Measurements from ENCODE around the gene CATSPERB. TPM values are rescaled to one million over a fixed set of nuclear protein-coding genes. Genes with fewer than 3 reads are reported as not detected.
"Not testable (repeated sequence)": the region's sequence is repeated elsewhere in the genome, so short reads cannot be mapped to it uniquely, and the experiment has no call there.

The CATSPERB gene
- total and polyA plus RNA-seq, 9 of the 15 experiments (the other 6 are each of a cell fraction or from before 2014, with no cell fraction given): 0.05 to 1.4 (median 0.89) TPM

- FAIRE-seq: no peak
- H3K4me1 ChIP-seq (replicated peaks in 1 of 2; ENCODE audit: control insufficient read depth in 2 of 2, insufficient read depth in 2 of 2, low read length in 2 of 2): no peaks in the 10 kb centered on the region; a peak in 1 of 5 replicates
- no peak overlapping the region for H3K4me2 ChIP-seq (ENCODE audit: insufficient read depth, low read length)
- H2AFZ ChIP-seq (ENCODE audit: low read depth, low read length): peak overlapping the region; percentile 72
- no peak for ATAC-seq
- H3K36me3 ChIP-seq (ENCODE audit: control insufficient read depth, insufficient read depth, low read length): no peaks in the 10 kb centered on the region
- no peak overlapping the region for H3K4me3 ChIP-seq
- no peaks in the 10 kb centered on the region for H3K9me1 ChIP-seq (ENCODE audit: control insufficient read depth, insufficient read depth, low read length)
- H3K79me2 ChIP-seq (ENCODE audit: control insufficient read depth, insufficient read depth, low read length): no peaks in the 10 kb centered on the region
- intact Hi-C loops (cut with micrococcal nuclease) (no loop called here), in situ Hi-C loops (cut with MboI) (no loop called here)
- 14% methylated on average over 2 of the region's 3 CpGs for WGBS (ENCODE audit: insufficient coverage, low coverage, missing lambda C conversion rate)
- POLR2A ChIA-PET: interaction anchor here (0.6 to 1.5 kb wide), 2 partner anchors 9 to 106 kb away, joined by 3 read pairs; no protein-coding TSS in a partner anchor
- CTCF ChIA-PET (ENCODE audit: low intra/inter-chr PET ratio): no interaction called here
- BruUV-seq (replicated peaks): no TSS peak
- H3K27me3 ChIP-seq (ENCODE audit: control insufficient read depth in 2 of 2, insufficient read depth in 2 of 2, low read length in 2 of 2): no peaks in the 10 kb centered on the region; a peak in 1 of 5 replicates
- no peaks in the 10 kb centered on the region for H3K9me3 ChIP-seq (replicated peaks; ENCODE audit: control insufficient read depth, insufficient read depth, low read depth, low read length)
- no peak for TF ChIP-seq TAF7 (tag; IDR thresholded peaks at IDR 0.05)
- no peak for TF ChIP-seq SIRT6 (IDR thresholded peaks at IDR 0.05; ENCODE audit: low read depth, low read length)
- no peak overlapping the region for H3K27ac ChIP-seq (ENCODE audit: extremely low read depth, low read depth, low read length)
- no peaks in the 10 kb centered on the region for H4K20me1 ChIP-seq (replicated peaks; ENCODE audit: control insufficient read depth, insufficient read depth, low read length)
- DNase-seq (ENCODE audit: extremely low read depth in 1 of 4, low spot score in 3 of 4): no peak
- no peak overlapping the region for H3K9ac ChIP-seq (ENCODE audit: insufficient read depth in 1 of 2, low read depth in 2 of 2, low read length in 2 of 2)
Measured at GRCh38 chr14:91606851-91607250, 125.0 kb downstream of the CATSPERB start.

GRCh38 chr14:91604611-91605010 is 127.3 kb downstream of the CATSPERB start:
- H3K79me2 ChIP-seq (ENCODE audit: control insufficient read depth, insufficient read depth, low read length); H3K9ac ChIP-seq (ENCODE audit: insufficient read depth in 1 of 2, low read depth in 2 of 2, low read length in 2 of 2); H2AFZ ChIP-seq (ENCODE audit: low read depth, low read length); intact Hi-C loops (cut with micrococcal nuclease); ATAC-seq; H3K36me3 ChIP-seq (ENCODE audit: control insufficient read depth, insufficient read depth, low read length); H3K4me1 ChIP-seq (replicated peaks in 1 of 2; ENCODE audit: control insufficient read depth in 2 of 2, insufficient read depth in 2 of 2, low read length in 2 of 2); H3K9me3 ChIP-seq (replicated peaks; ENCODE audit: control insufficient read depth, insufficient read depth, low read depth, low read length); FAIRE-seq; H3K4me3 ChIP-seq; H3K9me1 ChIP-seq (ENCODE audit: control insufficient read depth, insufficient read depth, low read length); H3K4me2 ChIP-seq (ENCODE audit: insufficient read depth, low read length); POLR2A ChIA-PET; DNase-seq (ENCODE audit: extremely low read depth in 1 of 4, low spot score in 3 of 4); H3K27ac ChIP-seq (ENCODE audit: extremely low read depth, low read depth, low read length); H3K27me3 ChIP-seq (ENCODE audit: control insufficient read depth in 2 of 2, insufficient read depth in 2 of 2, low read length in 2 of 2); in situ Hi-C loops (cut with MboI); H4K20me1 ChIP-seq (replicated peaks; ENCODE audit: control insufficient read depth, insufficient read depth, low read length); CTCF ChIA-PET (ENCODE audit: low intra/inter-chr PET ratio); BruUV-seq (replicated peaks): not testable (repeated sequence)
- WGBS (ENCODE audit: insufficient coverage, low coverage, missing lambda C conversion rate): 0% methylated on average over 1 of the region's 1 CpG
